IMR-90 (cell line): ENCODE data around the gene FITM1. TPM values are rescaled to one million over a fixed set of nuclear protein-coding genes. Genes with fewer than 3 reads are reported as not detected.

Experiments
- ATAC-seq: fragments of 200-7000 bp; cut with Tn5 transposase; 2 replicates; pipeline ENCODE4 v1.9.1; 2020; ENCODE audit warnings: low read depth, mild to moderate bottlenecking, moderate library complexity
- BruUV-seq: library from RNA; stranded (reverse); fragments of 400-500 nt; replicated peaks from 2 replicates; lab custom pipeline; 2021; lab: Mats Ljungman, UMichigan
- CTCF ChIA-PET: fragments of 300-600 bp; formaldehyde crosslinking; extraction: SDS; loops from one replicate; lab custom pipeline; 2021; ENCODE audit warnings: antibody characterized with exemption; lab: Yijun Ruan, JAX
- POLR2A ChIA-PET: fragments of 300-600 bp; sonication (Branson Sonifier 250); formaldehyde crosslinking; loops from one replicate; lab custom pipeline; 2022; ENCODE audit warnings: antibody characterized with exemption; ENCODE audit not compliant: unreplicated experiment; lab: Charles Lee
- DNase-seq: peaks from one replicate; pipeline ENCODE4 v3.0.0; 2013
- H2AFZ ChIP-seq: replicated peaks from 2 replicates; pipeline ENCODE3; 2013; ENCODE audit warnings: low read length, mild to moderate bottlenecking; ENCODE audit not compliant: poor library complexity
- H2AK5ac ChIP-seq: 2 replicates; pipeline ENCODE4 v1.6.1; 2013; ENCODE audit warnings: low read depth, low read length, inconsistent platforms
- H2AK9ac ChIP-seq: replicated peaks from 2 replicates; pipeline ENCODE3; 2013; ENCODE audit warnings: mild to moderate bottlenecking, low read depth, low read length, moderate library complexity; ENCODE audit not compliant: poor library complexity
- H2BK120ac ChIP-seq: 2 replicates; pipeline ENCODE4 v1.6.1; 2013; ENCODE audit warnings: low read depth, low read length, inconsistent platforms
- H2BK15ac ChIP-seq: 3 replicates; pipeline ENCODE4 v1.6.1; 2013; ENCODE audit warnings: low read depth, low read length, inconsistent platforms
- H2BK20ac ChIP-seq: 2 replicates; pipeline ENCODE4 v1.6.1; 2013; ENCODE audit warnings: low read depth, mild to moderate bottlenecking, inconsistent platforms, low read length, moderate library complexity
- H2BK5ac ChIP-seq: 2 replicates; pipeline ENCODE4 v1.6.1; 2013; ENCODE audit warnings: mild to moderate bottlenecking, low read depth, low read length, inconsistent platforms; ENCODE audit not compliant: poor library complexity, severe bottlenecking
- H3K14ac ChIP-seq: replicated peaks from 2 replicates; pipeline ENCODE4 v1.6.1; 2013; ENCODE audit warnings: low read depth, low read length, inconsistent platforms
- H3K18ac ChIP-seq: 2 replicates; pipeline ENCODE4 v1.6.1; 2013; ENCODE audit warnings: low read depth, low read length, control low read depth
- H3K23ac ChIP-seq: 2 replicates; pipeline ENCODE4 v1.6.1; 2013; ENCODE audit warnings: low read depth, low read length, inconsistent platforms
- H3K27ac ChIP-seq: 2 replicates; pipeline ENCODE4 v1.5.1; 2013; ENCODE audit warnings: mild to moderate bottlenecking, control low read depth, low read length; ENCODE audit not compliant: insufficient read depth
- H3K27me3 ChIP-seq: 2 replicates; pipeline ENCODE4 v1.6.1; 2013; ENCODE audit warnings: low read length; ENCODE audit not compliant: control insufficient read depth, insufficient read depth
- H3K36me3 ChIP-seq: 2 replicates; pipeline ENCODE4 v1.6.1; 2013; ENCODE audit warnings: low read length, mixed read lengths; ENCODE audit not compliant: control insufficient read depth, insufficient read depth
- H3K4ac ChIP-seq: 2 replicates; pipeline ENCODE4 v1.6.1; 2013; ENCODE audit warnings: low read depth, low read length, inconsistent platforms
- H3K4me1 ChIP-seq: 2 replicates; pipeline ENCODE4 v1.6.1; 2013; ENCODE audit warnings: low read length, mixed read lengths; ENCODE audit not compliant: control insufficient read depth, insufficient read depth
- H3K4me2 ChIP-seq: 2 replicates; pipeline ENCODE4 v1.6.1; 2013; ENCODE audit warnings: low read depth, mild to moderate bottlenecking, control low read depth, low read length, moderate library complexity
- H3K4me3 ChIP-seq: 2 replicates; pipeline ENCODE4 v1.5.1; 2013; ENCODE audit warnings: low read depth, mild to moderate bottlenecking, control low read depth, low read length, moderate library complexity; ENCODE audit not compliant: insufficient read depth
- H3K56ac ChIP-seq: 2 replicates; pipeline ENCODE4 v1.6.1; 2013; ENCODE audit warnings: low read length, inconsistent platforms; ENCODE audit not compliant: insufficient read depth; ENCODE audit errors: extremely low read depth
- H3K79me1 ChIP-seq, 2 experiments: 2 replicates each; pipeline ENCODE4 v1.6.1; 2013; ENCODE audit warnings: low read length in 2 of 2, inconsistent platforms in 1 of 2, low read depth in 1 of 2
- H3K9ac ChIP-seq: 2 replicates; pipeline ENCODE4 v1.6.1; 2013; ENCODE audit warnings: low read depth, low read length, control low read depth
- H3K9me1 ChIP-seq: 2 replicates; pipeline ENCODE4 v1.6.1; 2013; ENCODE audit warnings: low read length, inconsistent platforms; ENCODE audit not compliant: insufficient read depth
- H3K9me3 ChIP-seq: 2 replicates; pipeline ENCODE4 v1.6.1; 2013; ENCODE audit warnings: low read length; ENCODE audit not compliant: control insufficient read depth, insufficient read depth
- H4K20me1 ChIP-seq: 2 replicates; pipeline ENCODE4 v1.6.1; 2013; ENCODE audit warnings: low read length, inconsistent platforms; ENCODE audit not compliant: insufficient read depth
- H4K5ac ChIP-seq: 2 replicates; pipeline ENCODE4 v1.6.1; 2013; ENCODE audit warnings: mild to moderate bottlenecking, low read depth, low read length, control low read depth
- H4K8ac ChIP-seq, 2 experiments: 2 replicates each; pipeline ENCODE4 v1.6.1; 2013; ENCODE audit warnings: low read depth in 2 of 2, low read length in 2 of 2, control low read depth in 1 of 2, inconsistent platforms in 1 of 2
- H4K91ac ChIP-seq: 2 replicates; pipeline ENCODE4 v1.6.1; 2013; ENCODE audit warnings: low read depth, low read length, inconsistent platforms; ENCODE audit not compliant: insufficient read depth
- BHLHE40 ChIP-seq: fragments of 150-350 bp; IDR thresholded peaks from 2 replicates; pipeline ENCODE4 v1.6.1; 2016; ENCODE audit warnings: mild to moderate bottlenecking, low read depth, low read length
- CEBPB ChIP-seq: IDR thresholded peaks from 2 replicates; pipeline ENCODE4 v1.6.1; 2012; ENCODE audit warnings: low read depth, low read length, improper control_type of control experiment
- CHD1 ChIP-seq: IDR thresholded peaks from 2 replicates; pipeline ENCODE4 v1.6.1; 2012; ENCODE audit warnings: low read depth, low read length, improper control_type of control experiment
- CTCF ChIP-seq: conservative IDR thresholded peaks from 2 replicates; pipeline ENCODE4 v1.5.1; 2012; ENCODE audit warnings: mild to moderate bottlenecking, low read depth, low read length, improper control_type of control experiment
- ELK1 ChIP-seq: fragments of 150-350 bp; IDR thresholded peaks from 2 replicates; pipeline ENCODE4 v1.6.1; 2016; ENCODE audit warnings: low read depth, mild to moderate bottlenecking, low read length, moderate library complexity, borderline replicate concordance
- FOS ChIP-seq: fragments of 150-350 bp; IDR thresholded peaks from 2 replicates; pipeline ENCODE4 v1.6.1; 2016; ENCODE audit warnings: low read depth, low read length
- MAFK ChIP-seq: IDR thresholded peaks from 2 replicates; pipeline ENCODE4 v1.6.1; 2012; ENCODE audit warnings: low read depth, low read length, improper control_type of control experiment
- MAZ ChIP-seq: IDR thresholded peaks from 2 replicates; pipeline ENCODE4 v1.6.1; 2012; ENCODE audit warnings: low read depth, mild to moderate bottlenecking, low read length, improper control_type of control experiment, moderate library complexity, borderline replicate concordance
- MXI1 ChIP-seq: IDR thresholded peaks from 2 replicates; pipeline ENCODE4 v1.6.1; 2012; ENCODE audit warnings: low read depth, mild to moderate bottlenecking, low read length, moderate library complexity, borderline replicate concordance
- NFE2L2 ChIP-seq: fragments of 150-350 bp; IDR thresholded peaks from 2 replicates; pipeline ENCODE4 v1.6.1; 2016; ENCODE audit warnings: low read depth, mild to moderate bottlenecking, low read length
- POLR2A ChIP-seq: IDR thresholded peaks from 2 replicates; pipeline ENCODE4 v1.6.1; 2012; ENCODE audit warnings: mild to moderate bottlenecking, low read depth, low read length
- RAD21 ChIP-seq: IDR thresholded peaks from 2 replicates; pipeline ENCODE4 v1.6.1; 2012; ENCODE audit warnings: low read length, improper control_type of control experiment
- RCOR1 ChIP-seq: IDR thresholded peaks from 2 replicates; pipeline ENCODE4 v1.6.1; 2012; ENCODE audit warnings: mild to moderate bottlenecking, low read length, improper control_type of control experiment; ENCODE audit not compliant: insufficient replicate concordance
- RFX5 ChIP-seq: IDR thresholded peaks from 2 replicates; pipeline ENCODE4 v1.8.0; 2012; ENCODE audit warnings: low read depth, mild to moderate bottlenecking, low read length, moderate library complexity
- SMC3 ChIP-seq: fragments of 150-350 bp; IDR thresholded peaks from 2 replicates; pipeline ENCODE4 v1.6.1; 2016; ENCODE audit warnings: low read depth, mild to moderate bottlenecking, antibody characterized with exemption, low read length, moderate library complexity
- USF2 ChIP-seq: fragments of 150-350 bp; IDR thresholded peaks from 2 replicates; pipeline ENCODE4 v1.6.1; 2017; ENCODE audit warnings: mild to moderate bottlenecking, antibody characterized with exemption, low read length, low read depth
- WGBS, 2 experiments: methylation state at CpG; one replicate each; pipeline versions ENCODE4 v1.1.5 to v1.1.7; 2013; ENCODE audit warnings: missing lambda C conversion rate in 2 of 2; ENCODE audit not compliant: insufficient read length in 1 of 2; ENCODE audit errors: extremely low coverage in 2 of 2; 5-methylcytosine and 5-hydroxymethylcytosine counted together
- dilution Hi-C: fragments of 300-500 bp; cut with HindIII; formaldehyde crosslinking; loops from one replicate; pipeline ENCODE4 v1.14.3; 2018; ENCODE audit warnings: low sequenced_read_pairs; ENCODE audit not compliant: unreplicated experiment
- in situ Hi-C: fragments of 300-500 bp; cut with MboI; formaldehyde crosslinking; loops from 3 replicates; pipeline ENCODE4 v1.14.3; 2019; ENCODE audit warnings: low sequenced_read_pairs, inconsistent platforms, mixed read lengths
- intact Hi-C: fragments of 100-400 bp; cut with micrococcal nuclease; formaldehyde crosslinking; loops from 2 replicates; pipeline ENCODE4 v1.10.0; 2022
- polyA plus RNA-seq, 3 experiments: library from polyadenylated mRNA; depleted of rRNA; stranded (reverse); fragments of >200 nt; gene quantifications; 2 replicates each; pipeline ENCODE4 v1.2.3, GENCODE V29; 2012; ENCODE audit warnings: low replicate concordance in 1 of 3
- total RNA-seq: library from RNA; depleted of rRNA; stranded (reverse); fragments of >200 nt; gene quantifications from 2 replicates; pipeline ENCODE4 v1.2.3, GENCODE V29; 2012

Gene FITM1
- total and polyA plus RNA-seq, 2 of the 4 experiments (the other 2 are of a cell fraction) = not detected

- peak overlapping the region; percentile 24 for H2AK9ac ChIP-seq
- H2BK15ac ChIP-seq = no peak overlapping the region
- H3K4ac ChIP-seq = no peak overlapping the region
- H3K56ac ChIP-seq = no peak overlapping the region
- ChIA-PET CTCF (interaction anchor here (0.6 kb wide), 1 partner anchor 1129 kb away, joined by 6 read pairs; no protein-coding TSS in a partner anchor), POLR2A (no interaction called here)
- H2BK20ac ChIP-seq = no peak overlapping the region
- WGBS, 2 experiments = 90% methylated on average over 7 of the region's 12 CpGs; no CpG with 5 or more reads in 1 of the 2 experiments
- H2BK120ac ChIP-seq = no peak overlapping the region
- H3K79me1 ChIP-seq = peaks cover 10 to 16% of the 10 kb centered on the region in 2 experiments
- peaks cover 55% of the 10 kb centered on the region for H3K36me3 ChIP-seq
- DNase-seq = no peak
- H4K91ac ChIP-seq = no peak overlapping the region
- H3K18ac ChIP-seq = no peak overlapping the region
- no peaks in the 10 kb centered on the region for H4K20me1 ChIP-seq
- BruUV-seq = no TSS peak
- H3K14ac ChIP-seq = no peak overlapping the region
- H3K4me1 ChIP-seq = peaks cover 7% of the 10 kb centered on the region
- H2AFZ ChIP-seq = no peak overlapping the region
- H3K9ac ChIP-seq = no peak overlapping the region
- no peak overlapping the region for H3K27ac ChIP-seq
- dilution Hi-C loops = no loop called here
- intact Hi-C loops = no loop called here
- no peak overlapping the region for H3K23ac ChIP-seq
- no peak for TF ChIP-seq POLR2A
- TF ChIP-seq CTCF = no peak
- TF ChIP-seq USF2 = no peak
- no peak for TF ChIP-seq RFX5
- TF ChIP-seq RCOR1 = no peak
- TF ChIP-seq MXI1 = no peak
- TF ChIP-seq RAD21 = no peak
- no peak for TF ChIP-seq ELK1
- TF ChIP-seq FOS = no peak
- no peak for TF ChIP-seq CHD1
- TF ChIP-seq BHLHE40 = no peak
- TF ChIP-seq NFE2L2 = no peak
- no peak for TF ChIP-seq CEBPB
- no peak for TF ChIP-seq MAZ
- no peak for TF ChIP-seq MAFK
- TF ChIP-seq SMC3 = no peak
- no peak for ATAC-seq
- H3K9me3 ChIP-seq = no peaks in the 10 kb centered on the region
- H3K4me2 ChIP-seq = no peak overlapping the region
- H3K9me1 ChIP-seq = peaks cover 5% of the 10 kb centered on the region
- H3K27me3 ChIP-seq = no peaks in the 10 kb centered on the region
- H3K4me3 ChIP-seq = no peak overlapping the region
- no peak overlapping the region for H4K5ac ChIP-seq
- no peak overlapping the region for H4K8ac ChIP-seq
- no peak overlapping the region for H2BK5ac ChIP-seq
- no peak overlapping the region for H2AK5ac ChIP-seq
- in situ Hi-C loops = no loop called here
Measured at GRCh38 chr14:24157331-24157730, 26.9 kb downstream of the FITM1 start.
